Stimulated activated CD8-positive, alpha-beta memory T cell treated with anti-CD3 and anti-CD28 coated beads, Interleukin-15, amount 100 ng/mL, for 24 hours (primary cell): ENCODE data around the gene RFC2.

Source experiments
- DNase-seq: peaks from one replicate; pipeline ENCODE4 v3.0.0-alpha.2; 2020; ENCODE audit warnings: low read depth

The RFC2 gene

DNA sequence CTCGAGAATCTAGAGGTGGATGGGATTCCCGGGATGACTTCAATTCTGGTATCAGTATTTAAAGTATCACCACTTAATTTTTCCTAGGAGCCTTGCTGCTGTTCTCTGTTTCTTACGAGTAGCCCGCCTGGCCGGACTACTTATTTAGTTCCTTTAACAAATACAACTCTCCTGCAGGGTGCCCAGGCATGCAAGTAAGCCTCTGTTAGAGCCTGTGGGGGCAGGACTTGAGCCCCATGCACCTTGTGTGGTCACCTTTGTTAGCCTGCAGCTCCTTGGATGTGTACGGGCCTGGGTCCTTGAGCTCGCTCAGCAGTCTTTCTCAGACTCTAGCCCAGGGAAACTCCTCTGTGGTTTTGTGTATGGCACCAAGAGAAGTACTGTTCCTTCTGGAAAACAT lies 63.9 kb downstream of the RFC2 start:
- no peak for DNase-seq

DNA sequence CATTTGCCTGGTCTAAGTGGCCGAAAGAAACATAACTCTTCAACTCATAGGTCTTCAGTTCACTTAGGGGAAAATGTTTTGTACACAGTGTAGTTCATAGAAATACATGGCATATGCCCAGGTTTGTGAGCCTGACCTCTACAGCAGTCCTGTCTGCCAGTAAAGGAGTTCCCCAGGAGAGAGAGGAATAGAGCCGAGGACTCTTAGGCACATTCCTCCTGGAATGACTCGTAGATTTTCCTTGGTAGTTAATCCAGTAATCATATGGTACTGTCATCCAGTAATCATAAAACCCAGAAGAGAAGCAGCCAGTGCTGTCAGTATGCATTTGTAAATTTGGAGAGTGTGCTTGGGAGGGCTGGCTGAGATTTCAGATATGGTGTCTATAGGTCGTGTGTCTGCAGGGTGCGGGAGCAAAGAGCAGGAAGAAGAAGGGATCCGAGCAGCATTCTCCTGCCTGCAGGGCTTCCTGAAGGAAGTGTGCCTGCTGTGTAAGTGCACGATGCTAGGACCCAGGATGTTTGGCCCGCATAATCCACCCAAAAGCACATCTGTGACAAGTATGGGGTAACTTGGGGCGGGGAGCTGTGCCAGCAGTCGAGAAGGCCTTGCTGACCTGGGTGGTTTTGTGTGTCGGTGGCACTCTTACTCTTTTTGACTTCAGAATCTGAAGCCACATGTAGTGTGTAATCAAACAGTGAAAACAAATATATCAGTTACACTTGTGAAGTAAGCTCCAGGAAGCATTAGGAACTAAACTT lies 66.1 kb downstream of the RFC2 start:
- DNase-seq, result no peak

DNA sequence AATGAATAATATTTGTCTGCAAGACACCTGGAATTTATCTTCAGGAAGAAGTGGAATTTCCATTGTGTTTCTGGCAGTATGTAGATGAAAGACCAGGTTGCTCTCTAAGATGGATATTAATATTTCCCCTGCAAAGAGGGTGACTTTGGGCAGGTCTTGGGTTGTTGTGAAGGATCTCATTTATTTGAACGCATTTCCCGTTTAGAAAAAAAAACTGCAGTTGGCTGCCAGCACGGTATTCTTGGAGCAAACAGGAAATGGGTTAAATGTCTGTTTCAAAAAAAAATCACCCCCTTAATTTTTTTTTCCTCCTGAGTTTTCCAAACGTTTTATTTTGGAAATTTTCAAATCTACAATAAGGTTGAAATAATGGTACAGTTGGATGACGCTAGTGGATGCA lies 68.6 kb downstream of the RFC2 start:
- no peak for DNase-seq

DNA sequence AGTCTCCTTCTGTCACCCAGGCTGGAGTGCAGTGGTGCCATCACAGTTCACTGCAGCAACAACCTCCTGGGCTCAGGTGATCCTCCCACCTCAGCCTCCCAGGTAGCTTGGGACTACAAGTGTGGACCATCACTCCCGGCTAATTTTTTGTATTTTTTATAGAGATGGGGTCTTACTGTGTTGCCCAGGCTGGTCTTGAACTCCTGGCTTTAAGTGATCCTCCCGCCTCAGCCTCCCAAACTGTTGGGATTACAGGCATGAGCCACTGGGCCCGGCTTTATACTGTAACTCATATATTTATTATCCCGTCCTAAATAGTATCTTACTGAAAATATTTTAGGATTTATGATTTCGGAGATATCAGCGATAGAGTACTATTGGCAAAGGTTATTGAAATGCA lies 69.2 kb downstream of the RFC2 start:
- no peak for DNase-seq

DNA sequence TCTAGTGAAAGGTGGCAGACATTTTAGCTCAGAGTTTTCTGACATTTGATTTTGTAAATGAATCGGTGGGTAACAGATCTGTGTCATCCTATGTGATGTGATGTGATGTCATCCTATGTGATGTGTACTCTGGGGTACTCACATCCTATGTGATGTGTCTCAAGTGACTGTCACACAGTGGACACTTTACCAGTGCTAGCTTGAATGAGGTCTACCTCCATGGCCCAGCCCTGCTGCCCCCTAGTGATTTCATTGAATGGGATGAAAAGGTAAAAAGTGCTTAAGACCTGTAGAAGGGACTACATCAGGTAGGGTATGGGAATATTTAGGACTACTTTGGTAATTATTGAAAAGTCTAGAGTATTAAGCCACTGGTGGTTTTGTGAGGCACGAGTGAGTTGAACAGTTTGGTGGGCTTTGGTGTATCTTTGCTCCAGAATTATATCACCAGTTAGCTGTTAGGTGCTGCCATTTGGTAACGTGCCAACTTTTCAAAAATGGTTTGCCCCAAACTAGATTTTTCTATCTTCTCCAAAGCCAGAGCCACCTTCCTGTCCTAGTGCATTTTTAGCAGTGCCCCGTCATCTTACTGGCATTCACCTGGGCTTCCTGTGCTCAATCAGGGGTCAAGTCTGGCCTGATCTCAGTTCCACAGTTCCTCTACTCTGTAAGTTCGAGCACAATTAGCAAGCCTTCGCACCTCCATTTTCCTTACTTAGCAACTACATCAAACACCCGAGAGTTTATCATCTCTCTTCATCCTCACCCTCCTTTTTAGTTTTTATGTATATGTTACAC lies 70.3 kb downstream of the RFC2 start:
- no peak for DNase-seq

DNA sequence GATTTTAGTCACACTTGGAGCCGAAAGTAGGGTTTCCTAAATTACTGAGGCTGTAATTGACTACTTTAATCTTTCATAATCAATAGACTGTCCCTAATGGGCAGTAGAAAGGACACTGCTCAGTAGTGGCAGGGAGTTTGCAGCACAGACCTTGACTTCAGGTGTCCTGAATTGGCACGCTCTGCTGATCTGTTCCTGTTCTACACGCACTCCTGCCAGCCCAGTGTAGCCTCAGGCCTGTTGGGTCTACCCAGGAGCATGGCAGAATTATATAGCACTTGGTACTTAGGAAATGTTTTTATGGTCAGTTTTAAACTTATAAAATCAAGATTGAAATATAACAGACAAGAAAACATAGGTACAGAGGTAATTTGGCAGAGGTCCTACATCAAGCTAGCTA lies 71.1 kb downstream of the RFC2 start:
- DNase-seq, result no peak

DNA sequence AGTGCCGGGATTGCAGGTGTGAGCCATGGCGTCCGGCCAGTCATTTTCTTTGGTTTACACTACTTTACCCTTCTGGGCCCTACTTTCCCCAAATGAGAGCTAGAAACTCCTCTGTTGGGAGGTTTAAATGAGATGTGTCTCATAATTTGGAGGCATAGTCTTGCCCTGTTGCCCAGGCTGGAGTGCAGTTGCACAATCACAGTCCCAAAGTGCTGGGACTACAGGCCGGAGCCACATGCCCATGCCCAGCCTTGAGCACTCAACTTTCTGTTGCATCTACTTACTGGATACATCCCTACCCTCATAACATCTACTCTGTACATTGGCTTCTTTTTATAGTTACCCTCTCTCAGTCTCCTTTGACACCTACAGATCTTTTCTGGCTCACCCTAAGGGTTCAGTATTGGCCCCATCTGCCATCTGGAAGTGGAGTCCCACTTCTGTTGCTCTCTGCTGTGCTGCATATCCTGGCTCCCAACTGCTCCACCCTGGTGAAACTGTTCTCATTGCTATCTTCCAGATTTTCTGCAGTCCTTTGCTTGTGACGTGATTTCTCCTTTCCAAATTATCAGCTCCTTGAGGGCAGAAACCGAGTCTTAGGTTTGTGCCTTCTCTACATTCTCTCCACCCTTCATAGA lies 71.6 kb downstream of the RFC2 start:
- DNase-seq, result no peak

DNA sequence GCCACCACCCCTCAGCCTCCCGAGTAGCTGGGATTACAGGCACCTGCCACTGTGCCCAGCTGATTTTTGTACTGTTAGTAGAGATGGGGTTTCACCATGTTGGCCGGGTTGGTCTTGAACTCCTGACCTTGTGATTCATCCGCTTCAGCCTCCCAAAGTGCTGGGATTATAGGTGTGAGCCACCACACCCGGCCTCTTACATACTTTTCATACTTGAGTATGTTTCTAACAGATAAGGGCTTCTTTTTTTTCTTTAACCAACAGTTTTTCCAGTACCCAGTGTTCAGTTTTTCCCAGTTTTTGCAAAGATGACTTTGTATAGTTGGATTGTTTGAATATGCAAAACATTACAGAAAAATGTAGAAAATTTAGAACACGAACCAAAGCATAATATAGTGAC lies 72.4 kb downstream of the RFC2 start:
- no peak for DNase-seq
